HepG2 (cell line): ENCODE results near the gene WFDC1.

ENCODE experiments used
- CEBPZ ChIP-seq: IDR thresholded peaks from 2 replicates; pipeline ENCODE4 v1.6.1; 2012; ENCODE audit warnings: low read length, improper control_type of control experiment
- CREBL2 ChIP-seq: sonication (generic); formaldehyde crosslinking; IDR thresholded peaks from 2 replicates; pipeline ENCODE4 v1.8.1; 2023; ENCODE audit warnings: missing genetic modification reagents, mild to moderate bottlenecking, borderline replicate concordance
- HNF4G ChIP-seq, 2 experiments: sonication (generic) in 1 of 2; formaldehyde crosslinking in 1 of 2; IDR thresholded peaks; 2 replicates each; pipeline versions ENCODE4 v1.4.0 to v1.6.1; 2011 to 2020; ENCODE audit warnings: borderline replicate concordance in 2 of 2, low read depth in 2 of 2, mild to moderate bottlenecking in 2 of 2, low read length in 1 of 2, missing genetic modification reagents in 1 of 2, moderate library complexity in 1 of 2
- HNRNPL ChIP-seq: fragments of 200-400 bp; formaldehyde crosslinking; IDR thresholded peaks from 2 replicates; pipeline ENCODE4 v1.6.1; 2017; ENCODE audit warnings: mild to moderate bottlenecking, low read depth, low read length
- IRF9 ChIP-seq: sonication (generic); formaldehyde crosslinking; IDR thresholded peaks from 2 replicates; pipeline ENCODE4 v1.8.0; 2022; ENCODE audit warnings: missing genetic modification reagents, mild to moderate bottlenecking, borderline replicate concordance
- JUN ChIP-seq: sonication (generic); formaldehyde crosslinking; IDR thresholded peaks from 2 replicates; pipeline ENCODE4 v1.4.0; 2020; ENCODE audit warnings: mild to moderate bottlenecking, missing genetic modification reagents
- MXI1 ChIP-seq: IDR thresholded peaks from 3 replicates; pipeline ENCODE4 v1.6.1; 2012; ENCODE audit warnings: low read depth, low read length, inconsistent platforms, borderline replicate concordance
- MYC ChIP-seq: sonication (generic); formaldehyde crosslinking; IDR thresholded peaks from 2 replicates; pipeline ENCODE4 v1.9.0; 2021; ENCODE audit warnings: missing genetic modification reagents, borderline replicate concordance
- PRDM10 ChIP-seq: sonication (generic); formaldehyde crosslinking; IDR thresholded peaks from 2 replicates; pipeline ENCODE4 v1.4.0; 2020; ENCODE audit warnings: low read depth, missing genetic modification reagents
- REST ChIP-seq, 2 experiments: IDR thresholded peaks; 2 replicates each; pipeline ENCODE4 v1.6.1; 2011 to 2012; ENCODE audit warnings: low read length in 2 of 2, borderline replicate concordance in 1 of 2, low read depth in 1 of 2, mild to moderate bottlenecking in 1 of 2, moderate library complexity in 1 of 2
- ZBTB1 ChIP-seq: sonication (generic); formaldehyde crosslinking; IDR thresholded peaks from 2 replicates; pipeline ENCODE4 v1.4.0; 2020; ENCODE audit warnings: missing genetic modification reagents, borderline replicate concordance

- TF ChIP-seq PRDM10 (CRISPR knock-in tag) = no peak
- no peak for TF ChIP-seq CEBPZ
- no peak for TF ChIP-seq HNRNPL
- TF ChIP-seq MXI1 = no peak
- no peak for TF ChIP-seq REST (IDR thresholded peaks at IDR 0.05; ENCODE audit: borderline replicate concordance in 1 of 2, low read depth in 1 of 2, low read length in 2 of 2)
- TF ChIP-seq ZBTB1 (CRISPR knock-in tag) = no peak
- no peak for TF ChIP-seq JUN (CRISPR knock-in tag)
- TF ChIP-seq HNF4G (IDR thresholded peaks at IDR 0.05; ENCODE audit: borderline replicate concordance, low read depth, low read length) = no peak
- TF ChIP-seq HNF4G (CRISPR knock-in tag; IDR thresholded peaks at IDR 0.05; ENCODE audit: borderline replicate concordance, low read depth) = no peak
- TF ChIP-seq MYC = no peak
- TF ChIP-seq CREBL2 (CRISPR knock-in tag) = no peak
- no peak for TF ChIP-seq IRF9 (CRISPR knock-in tag)
These were observed 1.3 kb upstream of the WFDC1 start for GRCh38 chr16:84293406-84293805.
